Muscle of back (tissue), 11 donors: ENCODE data around the gene GLP1R. TPM values are rescaled to one million over a fixed set of nuclear protein-coding genes. Genes with fewer than 3 reads are reported as not detected.

Source experiments
- DNase-seq, 3 donors: peaks; one replicate each; pipeline versions ENCODE4 v3.0.0 to v3.0.0-alpha.2; 2013
- polyA plus RNA-seq, 10 donors: library from polyadenylated mRNA; unstranded; fragments of 120-200 nt; gene quantifications; one replicate each; pipeline ENCODE4 v1.2.1, GENCODE V29; 2013; ENCODE audit not compliant: insufficient read length in 10 of 10

GLP1R gene
- polyA plus RNA-seq, 10 donors: 0.08 to 0.13 (median 0.09) TPM; not detected in 6

GRCh38 chr6:39061588-39061987 is 13.0 kb downstream of the GLP1R start:
- DNase-seq: no peak

GRCh38 chr6:39062014-39062740 is 13.6 kb downstream of the GLP1R start:
- no peak for DNase-seq

- DNase-seq: no peak
These were observed 14.9 kb downstream of the GLP1R start for GRCh38 chr6:39063526-39063925.

GRCh38 chr6:39065561-39065960 is 17.0 kb downstream of the GLP1R start:
- no peak for DNase-seq

- no peak for DNase-seq
These were observed 19.8 kb downstream of the GLP1R start for GRCh38 chr6:39068391-39068790.

- no peak for DNase-seq
These were observed 24.2 kb downstream of the GLP1R start for GRCh38 chr6:39072830-39073229.

- no peak for DNase-seq
These were observed 25.1 kb downstream of the GLP1R start for GRCh38 chr6:39073471-39074355.

GRCh38 chr6:39074486-39074885 is 25.9 kb downstream of the GLP1R start:
- DNase-seq: no peak

- DNase-seq: no peak
These were observed 26.6 kb downstream of the GLP1R start for GRCh38 chr6:39075010-39075686.

GRCh38 chr6:39075807-39076622 is 27.4 kb downstream of the GLP1R start:
- DNase-seq: no peak

- DNase-seq: no peak
These were observed 28.3 kb downstream of the GLP1R start for GRCh38 chr6:39076623-39077535.

GRCh38 chr6:39077882-39078594 is 29.5 kb downstream of the GLP1R start:
- no peak for DNase-seq

GRCh38 chr6:39078695-39079094 is 30.1 kb downstream of the GLP1R start:
- DNase-seq: no peak

- no peak for DNase-seq
These were observed 30.9 kb downstream of the GLP1R start for GRCh38 chr6:39079197-39080125.

- no peak for DNase-seq
These were observed 31.8 kb downstream of the GLP1R start for GRCh38 chr6:39080246-39080875.

GRCh38 chr6:39082310-39082709 is 33.7 kb downstream of the GLP1R start:
- no peak for DNase-seq

- DNase-seq: no peak
These were observed 34.7 kb downstream of the GLP1R start for GRCh38 chr6:39083231-39083634.

- no peak for DNase-seq
These were observed 35.9 kb downstream of the GLP1R start for GRCh38 chr6:39084506-39084905.
